SK-N-SH treated with all-trans-retinoic acid at 6 μM for 48 hours (cell line): ENCODE results near the gene SLC38A2.

Experiments
- ATAC-seq: fragments of 200-7000 bp; cut with Tn5 transposase; 3 replicates; pipeline ENCODE4 v1.9.1; 2020; ENCODE audit warnings: mild to moderate bottlenecking, moderate library complexity
- CSDC2 ChIP-seq: fragments of 250-450 bp; sonication (Bioruptor Pico); IDR thresholded peaks from 2 replicates; pipeline ENCODE4 v1.5.0; 2020; ENCODE audit warnings: mild to moderate bottlenecking, moderate library complexity
- ESRRG ChIP-seq: fragments of 250-450 bp; sonication (Bioruptor Pico); IDR thresholded peaks from 2 replicates; pipeline ENCODE4 v1.6.1; 2021; ENCODE audit warnings: mild to moderate bottlenecking
- GLIS3 ChIP-seq: fragments of 250-450 bp; sonication (Bioruptor Pico); IDR thresholded peaks from 2 replicates; pipeline ENCODE4 v1.5.0; 2020; ENCODE audit warnings: mild to moderate bottlenecking, moderate library complexity
- ISL1 ChIP-seq: fragments of 250-450 bp; sonication (Bioruptor Pico); IDR thresholded peaks from 2 replicates; pipeline ENCODE4 v2.1.2; 2022; ENCODE audit warnings: mild to moderate bottlenecking, moderate library complexity
- OSR1 ChIP-seq: fragments of 250-450 bp; sonication (Bioruptor Pico); IDR thresholded peaks from 2 replicates; pipeline ENCODE4 v1.8.0; 2022; ENCODE audit warnings: moderate library complexity, mild to moderate bottlenecking, inconsistent platforms
- PPARA ChIP-seq: fragments of 250-450 bp; sonication (Bioruptor Pico); IDR thresholded peaks from 2 replicates; pipeline ENCODE4 v1.5.0; 2020; ENCODE audit warnings: mild to moderate bottlenecking, borderline replicate concordance
- RARB ChIP-seq: fragments of 250-450 bp; sonication (Bioruptor Pico); IDR thresholded peaks from 2 replicates; pipeline ENCODE4 v1.8.0; 2021; ENCODE audit warnings: mild to moderate bottlenecking, moderate library complexity
- TCF4 ChIP-seq: fragments of 250-450 bp; sonication (Bioruptor Pico); IDR thresholded peaks from 2 replicates; pipeline ENCODE4 v1.8.0; 2021; ENCODE audit warnings: mild to moderate bottlenecking, moderate library complexity, borderline replicate concordance
- TOX ChIP-seq: fragments of 250-450 bp; sonication (Bioruptor Pico); IDR thresholded peaks from 2 replicates; pipeline ENCODE4 v1.8.0; 2021; ENCODE audit warnings: mild to moderate bottlenecking, moderate library complexity, borderline replicate concordance
- ZC3H10 ChIP-seq: fragments of 250-450 bp; sonication (Bioruptor Pico); IDR thresholded peaks from 2 replicates; pipeline ENCODE4 v1.5.1; 2021; ENCODE audit warnings: mild to moderate bottlenecking, moderate library complexity
- ZFP3 ChIP-seq: fragments of 250-450 bp; sonication (Bioruptor Pico); IDR thresholded peaks from 2 replicates; pipeline ENCODE4 v1.5.0; 2020; ENCODE audit warnings: mild to moderate bottlenecking, moderate library complexity
- ZFP30 ChIP-seq: fragments of 450-650 bp; formaldehyde crosslinking; IDR thresholded peaks from 2 replicates; pipeline ENCODE4 v1.5.0; 2022; ENCODE audit warnings: mild to moderate bottlenecking, moderate library complexity
- ZNF565 ChIP-seq: fragments of 450-650 bp; formaldehyde crosslinking; conservative IDR thresholded peaks from 2 replicates; pipeline ENCODE4 v1.5.0; 2020; ENCODE audit warnings: low read depth, mild to moderate bottlenecking, moderate library complexity
- TF ChIP-seq, protein P1 (sequence below): fragments of 250-450 bp; sonication (Bioruptor Pico); IDR thresholded peaks from 2 replicates; pipeline ENCODE4 v1.5.0; 2020; ENCODE audit warnings: mild to moderate bottlenecking, moderate library complexity
- TF ChIP-seq, protein P2 (sequence below): fragments of 250-450 bp; sonication (Bioruptor Pico); IDR thresholded peaks from 2 replicates; pipeline ENCODE4 v1.8.0; 2020; ENCODE audit warnings: mild to moderate bottlenecking, moderate library complexity, borderline replicate concordance
- TF ChIP-seq, protein P3 (sequence below): fragments of 250-450 bp; sonication (Bioruptor Pico); IDR thresholded peaks from 2 replicates; pipeline ENCODE4 v1.5.1; 2021; ENCODE audit warnings: mild to moderate bottlenecking, moderate library complexity
- TF ChIP-seq, protein P4 (sequence below): fragments of 250-450 bp; sonication (Bioruptor Pico); IDR thresholded peaks from 2 replicates; pipeline ENCODE4 v1.5.1; 2020; ENCODE audit warnings: low read depth, mild to moderate bottlenecking, moderate library complexity
- TF ChIP-seq, protein P5 (sequence below): fragments of 250-450 bp; sonication (Bioruptor Pico); IDR thresholded peaks from 2 replicates; pipeline ENCODE4 v1.8.0; 2021; ENCODE audit warnings: low read depth, mild to moderate bottlenecking, moderate library complexity, borderline replicate concordance

Gene SLC38A2

DNA sequence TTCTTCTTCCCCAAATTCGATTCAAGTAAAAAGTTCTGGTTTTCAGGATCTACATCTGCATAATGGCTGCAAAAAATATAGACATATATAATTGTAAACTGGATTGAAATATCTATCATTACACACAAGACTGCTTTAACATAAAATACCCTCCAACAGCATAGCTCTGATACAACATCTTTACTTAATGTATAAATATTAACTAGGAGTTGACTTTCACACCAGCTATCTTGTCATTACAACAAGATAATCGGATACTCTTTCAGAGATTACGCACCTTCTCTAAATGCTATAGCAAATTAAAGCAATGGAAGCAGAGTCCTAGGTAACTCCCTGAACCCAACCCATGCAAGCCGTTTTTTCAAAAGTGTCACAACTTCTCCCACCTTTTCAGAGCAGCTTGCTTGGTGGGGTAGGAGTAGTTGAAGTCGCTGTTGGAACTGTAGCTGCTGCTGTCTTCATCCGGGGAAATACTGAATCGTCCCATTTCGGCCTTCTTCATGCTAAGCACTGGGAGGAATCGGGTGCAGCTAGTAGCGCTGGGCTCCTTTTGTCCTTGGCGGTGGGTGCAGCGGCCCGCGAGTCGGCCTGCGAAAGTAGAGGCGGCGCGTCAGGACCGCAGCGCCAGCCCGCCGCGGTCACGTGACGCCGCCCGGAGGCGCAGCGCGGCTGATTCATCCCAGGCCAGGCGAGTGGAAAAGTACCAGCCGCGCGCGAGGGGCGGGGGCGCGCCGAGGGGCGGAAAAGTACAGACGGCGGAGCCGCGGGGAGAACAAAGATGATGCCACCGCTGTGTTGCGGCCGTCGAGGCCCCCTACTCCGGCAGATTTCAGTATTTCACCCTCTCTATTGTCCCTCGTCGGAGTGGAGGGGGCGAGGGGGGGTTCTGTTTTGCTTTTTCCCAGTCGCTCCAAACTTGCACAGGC is 1.5 kb downstream of the SLC38A2 start (continued):
- peak; percentile 74; the same call in 1 of the 2 replicates for TF ChIP-seq ESRRG (CRISPR knock-in tag)
- TF ChIP-seq RARB (CRISPR knock-in tag), result 0 out of 2 replicates have a peak, but pooled peaks have one; percentile 36
- TF ChIP-seq TOX (CRISPR knock-in tag), result no peak; the same call in 1 of the 2 replicates
- TF ChIP-seq ZFP30 (CRISPR knock-in tag), result no peak
- TF ChIP-seq, protein P1, sequence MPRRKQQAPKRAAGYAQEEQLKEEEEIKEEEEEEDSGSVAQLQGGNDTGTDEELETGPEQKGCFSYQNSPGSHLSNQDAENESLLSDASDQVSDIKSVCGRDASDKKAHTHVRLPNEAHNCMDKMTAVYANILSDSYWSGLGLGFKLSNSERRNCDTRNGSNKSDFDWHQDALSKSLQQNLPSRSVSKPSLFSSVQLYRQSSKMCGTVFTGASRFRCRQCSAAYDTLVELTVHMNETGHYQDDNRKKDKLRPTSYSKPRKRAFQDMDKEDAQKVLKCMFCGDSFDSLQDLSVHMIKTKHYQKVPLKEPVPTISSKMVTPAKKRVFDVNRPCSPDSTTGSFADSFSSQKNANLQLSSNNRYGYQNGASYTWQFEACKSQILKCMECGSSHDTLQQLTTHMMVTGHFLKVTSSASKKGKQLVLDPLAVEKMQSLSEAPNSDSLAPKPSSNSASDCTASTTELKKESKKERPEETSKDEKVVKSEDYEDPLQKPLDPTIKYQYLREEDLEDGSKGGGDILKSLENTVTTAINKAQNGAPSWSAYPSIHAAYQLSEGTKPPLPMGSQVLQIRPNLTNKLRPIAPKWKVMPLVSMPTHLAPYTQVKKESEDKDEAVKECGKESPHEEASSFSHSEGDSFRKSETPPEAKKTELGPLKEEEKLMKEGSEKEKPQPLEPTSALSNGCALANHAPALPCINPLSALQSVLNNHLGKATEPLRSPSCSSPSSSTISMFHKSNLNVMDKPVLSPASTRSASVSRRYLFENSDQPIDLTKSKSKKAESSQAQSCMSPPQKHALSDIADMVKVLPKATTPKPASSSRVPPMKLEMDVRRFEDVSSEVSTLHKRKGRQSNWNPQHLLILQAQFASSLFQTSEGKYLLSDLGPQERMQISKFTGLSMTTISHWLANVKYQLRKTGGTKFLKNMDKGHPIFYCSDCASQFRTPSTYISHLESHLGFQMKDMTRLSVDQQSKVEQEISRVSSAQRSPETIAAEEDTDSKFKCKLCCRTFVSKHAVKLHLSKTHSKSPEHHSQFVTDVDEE (CRISPR knock-in tag), result no peak
- TF ChIP-seq ISL1 (CRISPR knock-in tag), result no peak
- TF ChIP-seq ZFP3 (CRISPR knock-in tag), result no peak
- TF ChIP-seq ZNF565 (CRISPR knock-in tag), result no peak

DNA sequence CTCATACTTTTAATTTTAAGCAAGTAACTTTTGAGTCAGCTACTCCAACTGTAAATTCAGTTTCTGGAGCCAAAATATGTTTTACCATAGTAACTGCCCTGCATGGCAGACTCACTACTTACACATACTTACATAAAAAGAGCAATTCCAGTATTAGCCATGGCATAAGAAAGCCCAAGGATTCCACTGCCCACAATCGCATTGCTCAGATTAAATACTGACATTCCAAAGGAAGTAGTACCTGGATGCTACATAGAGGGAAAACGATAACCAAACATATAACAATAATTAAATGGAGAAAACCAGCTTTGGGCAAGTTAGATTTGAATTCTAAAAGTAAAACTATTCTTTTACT is 2.2 kb downstream of the SLC38A2 start:
- no peak for ATAC-seq
- TF ChIP-seq PPARA (CRISPR knock-in tag), result no peak
- TF ChIP-seq, protein P2, sequence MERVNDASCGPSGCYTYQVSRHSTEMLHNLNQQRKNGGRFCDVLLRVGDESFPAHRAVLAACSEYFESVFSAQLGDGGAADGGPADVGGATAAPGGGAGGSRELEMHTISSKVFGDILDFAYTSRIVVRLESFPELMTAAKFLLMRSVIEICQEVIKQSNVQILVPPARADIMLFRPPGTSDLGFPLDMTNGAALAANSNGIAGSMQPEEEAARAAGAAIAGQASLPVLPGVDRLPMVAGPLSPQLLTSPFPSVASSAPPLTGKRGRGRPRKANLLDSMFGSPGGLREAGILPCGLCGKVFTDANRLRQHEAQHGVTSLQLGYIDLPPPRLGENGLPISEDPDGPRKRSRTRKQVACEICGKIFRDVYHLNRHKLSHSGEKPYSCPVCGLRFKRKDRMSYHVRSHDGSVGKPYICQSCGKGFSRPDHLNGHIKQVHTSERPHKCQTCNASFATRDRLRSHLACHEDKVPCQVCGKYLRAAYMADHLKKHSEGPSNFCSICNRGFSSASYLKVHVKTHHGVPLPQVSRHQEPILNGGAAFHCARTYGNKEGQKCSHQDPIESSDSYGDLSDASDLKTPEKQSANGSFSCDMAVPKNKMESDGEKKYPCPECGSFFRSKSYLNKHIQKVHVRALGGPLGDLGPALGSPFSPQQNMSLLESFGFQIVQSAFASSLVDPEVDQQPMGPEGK (CRISPR knock-in tag), result no peak

DNA sequence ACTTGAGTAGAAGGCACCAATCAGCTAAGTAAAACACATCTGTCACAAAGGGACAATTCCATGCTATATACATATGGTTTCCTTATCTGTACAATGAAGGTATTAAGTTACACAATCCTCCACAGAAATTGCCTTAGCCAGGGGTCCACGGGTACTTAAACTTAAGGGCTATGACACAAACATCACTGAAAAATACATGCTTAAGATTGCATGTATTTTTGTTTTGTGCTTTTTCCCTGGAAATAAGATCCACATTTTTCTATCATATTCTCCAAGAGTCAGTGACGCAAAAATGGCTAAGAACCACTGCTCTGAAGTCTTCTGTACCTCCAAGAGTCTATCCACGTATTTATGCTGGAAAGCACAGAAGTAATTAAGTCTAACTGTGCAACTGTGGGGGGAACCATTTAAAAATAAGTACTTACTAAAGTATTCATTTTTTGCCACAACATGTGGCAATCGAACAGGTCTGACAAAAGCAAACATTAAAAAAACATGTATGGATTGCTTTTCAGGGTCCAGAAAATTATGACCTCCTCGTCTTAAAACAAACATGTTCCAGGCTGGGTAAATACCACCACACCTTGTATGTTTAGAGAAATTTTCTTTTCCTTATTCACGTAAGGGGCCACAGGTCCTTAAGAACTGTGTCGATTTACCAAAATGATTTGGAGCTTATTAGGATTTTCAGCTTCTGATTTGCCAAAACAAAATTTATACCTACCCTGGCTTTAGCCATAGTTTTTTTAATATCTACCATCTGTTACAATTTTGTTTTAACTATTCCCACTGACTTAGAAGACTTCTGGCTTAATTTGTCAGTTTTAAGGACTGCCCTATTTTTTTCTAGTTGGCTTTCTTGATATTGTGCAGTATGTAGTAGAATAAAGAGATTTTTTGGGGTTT is 2.8 kb downstream of the SLC38A2 start:
- TF ChIP-seq, protein P3, sequence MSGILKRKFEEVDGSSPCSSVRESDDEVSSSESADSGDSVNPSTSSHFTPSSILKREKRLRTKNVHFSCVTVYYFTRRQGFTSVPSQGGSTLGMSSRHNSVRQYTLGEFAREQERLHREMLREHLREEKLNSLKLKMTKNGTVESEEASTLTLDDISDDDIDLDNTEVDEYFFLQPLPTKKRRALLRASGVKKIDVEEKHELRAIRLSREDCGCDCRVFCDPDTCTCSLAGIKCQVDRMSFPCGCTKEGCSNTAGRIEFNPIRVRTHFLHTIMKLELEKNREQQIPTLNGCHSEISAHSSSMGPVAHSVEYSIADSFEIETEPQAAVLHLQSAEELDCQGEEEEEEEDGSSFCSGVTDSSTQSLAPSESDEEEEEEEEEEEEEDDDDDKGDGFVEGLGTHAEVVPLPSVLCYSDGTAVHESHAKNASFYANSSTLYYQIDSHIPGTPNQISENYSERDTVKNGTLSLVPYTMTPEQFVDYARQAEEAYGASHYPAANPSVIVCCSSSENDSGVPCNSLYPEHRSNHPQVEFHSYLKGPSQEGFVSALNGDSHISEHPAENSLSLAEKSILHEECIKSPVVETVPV (CRISPR knock-in tag), result no peak
- TF ChIP-seq ZFP3 (CRISPR knock-in tag), result no peak
- TF ChIP-seq ZNF565 (CRISPR knock-in tag), result no peak
- TF ChIP-seq ZC3H10 (CRISPR knock-in tag), result no peak
- no peak for TF ChIP-seq ZFP30 (CRISPR knock-in tag)
- no peak for TF ChIP-seq OSR1 (CRISPR knock-in tag)
- TF ChIP-seq, protein P4, sequence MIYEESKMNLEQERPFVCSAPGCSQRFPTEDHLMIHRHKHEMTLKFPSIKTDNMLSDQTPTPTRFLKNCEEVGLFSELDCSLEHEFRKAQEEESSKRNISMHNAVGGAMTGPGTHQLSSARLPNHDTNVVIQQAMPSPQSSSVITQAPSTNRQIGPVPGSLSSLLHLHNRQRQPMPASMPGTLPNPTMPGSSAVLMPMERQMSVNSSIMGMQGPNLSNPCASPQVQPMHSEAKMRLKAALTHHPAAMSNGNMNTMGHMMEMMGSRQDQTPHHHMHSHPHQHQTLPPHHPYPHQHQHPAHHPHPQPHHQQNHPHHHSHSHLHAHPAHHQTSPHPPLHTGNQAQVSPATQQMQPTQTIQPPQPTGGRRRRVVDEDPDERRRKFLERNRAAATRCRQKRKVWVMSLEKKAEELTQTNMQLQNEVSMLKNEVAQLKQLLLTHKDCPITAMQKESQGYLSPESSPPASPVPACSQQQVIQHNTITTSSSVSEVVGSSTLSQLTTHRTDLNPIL (CRISPR knock-in tag), result no peak
- TF ChIP-seq, protein P1 (CRISPR knock-in tag), result no peak
- TF ChIP-seq, protein P5, sequence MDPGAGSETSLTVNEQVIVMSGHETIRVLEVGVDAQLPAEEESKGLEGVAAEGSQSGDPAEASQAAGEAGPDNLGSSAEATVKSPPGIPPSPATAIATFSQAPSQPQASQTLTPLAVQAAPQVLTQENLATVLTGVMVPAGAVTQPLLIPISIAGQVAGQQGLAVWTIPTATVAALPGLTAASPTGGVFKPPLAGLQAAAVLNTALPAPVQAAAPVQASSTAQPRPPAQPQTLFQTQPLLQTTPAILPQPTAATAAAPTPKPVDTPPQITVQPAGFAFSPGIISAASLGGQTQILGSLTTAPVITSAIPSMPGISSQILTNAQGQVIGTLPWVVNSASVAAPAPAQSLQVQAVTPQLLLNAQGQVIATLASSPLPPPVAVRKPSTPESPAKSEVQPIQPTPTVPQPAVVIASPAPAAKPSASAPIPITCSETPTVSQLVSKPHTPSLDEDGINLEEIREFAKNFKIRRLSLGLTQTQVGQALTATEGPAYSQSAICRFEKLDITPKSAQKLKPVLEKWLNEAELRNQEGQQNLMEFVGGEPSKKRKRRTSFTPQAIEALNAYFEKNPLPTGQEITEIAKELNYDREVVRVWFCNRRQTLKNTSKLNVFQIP (CRISPR knock-in tag), result no peak
- no peak for TF ChIP-seq CSDC2 (CRISPR knock-in tag)
- TF ChIP-seq ESRRG (CRISPR knock-in tag), result no peak
- no peak for TF ChIP-seq TCF4 (CRISPR knock-in tag)
- TF ChIP-seq GLIS3 (CRISPR knock-in tag), result no peak
- TF ChIP-seq, all 23 proteins: peak for 0
- no peak for ATAC-seq
